ENCODE results near the gene FOXP1.

- TF ChIP-seq EZH2 (IDR thresholded peaks at IDR 0.05; ENCODE audit: insufficient read depth, poor library complexity, severe bottlenecking): no peak
- TF ChIP-seq EZH2phosphoT487 (IDR thresholded peaks at IDR 0.05; ENCODE audit: insufficient read depth, low read depth): no peak
Measured at GRCh38 chr3:71129611-71130431, 453.7 kb downstream of the FOXP1 start.
